ENCODE measurements around the gene MPC1L. TPM values are rescaled to one million over a fixed set of nuclear protein-coding genes. Genes with fewer than 3 reads are reported as not detected.
A peak's percentile ranks its signal among the peaks of the same experiment; 100 is the strongest.

Gene MPC1L
- not detected in 2 replicates for total RNA-seq (2014; rRNA removed; shearing (Covaris generic))
- not detected in 2 replicates for polyA plus RNA-seq (2016; fragmentation: Nextera tagmentation; extraction: Ambion mirVana)
- long read RNA-seq, result 0 reads

- no peak within 1 kb of the TSS for H3K4me3 Mint-ChIP-seq
- Histone ChIP-seq H3K4me3 (no peak within 1 kb of the TSS), H3K4me1 (ENCODE audit: insufficient read depth) (no peaks in the 10 kb centered on the region), H3K27ac (ENCODE audit: low read depth) (no peak within 1 kb of the TSS), H3K36me3 (ENCODE audit: insufficient read depth) (no peaks in the 10 kb centered on the region), H2AFZ (no peak within 1 kb of the TSS), H3K27me3 (ENCODE audit: insufficient read depth) (no peaks in the 10 kb centered on the region), H3F3A (replicated peaks; ENCODE audit: low read depth) (no peaks in the 10 kb centered on the region), H4K20me1 (replicated peaks; ENCODE audit: insufficient read depth) (no peaks in the 10 kb centered on the region), H3K9me2 (ENCODE audit: insufficient read depth) (no peaks in the 10 kb centered on the region), H3K4me2 (no peak within 1 kb of the TSS), H3K79me2 (replicated peaks; ENCODE audit: insufficient read depth) (no peaks in the 10 kb centered on the region)
- DNase-seq (ENCODE audit: low spot score), result no peak
- no peak for TF ChIP-seq CTCF (conservative IDR thresholded peaks at IDR 0.05; ENCODE audit: low read depth in 2 of 2)
- TF ChIP-seq NANOG (IDR thresholded peaks at IDR 0.05; ENCODE audit: borderline replicate concordance), result no peak
- no peak for TF ChIP-seq JUNB (IDR thresholded peaks at IDR 0.05; ENCODE audit: unreplicated experiment)
- TF ChIP-seq REST (IDR thresholded peaks at IDR 0.05; ENCODE audit: unreplicated experiment), result no peak
- TF ChIP-seq ETS1 (IDR thresholded peaks at IDR 0.05), result no peak
- no peak for TF ChIP-seq ZNF114 (CRISPR knock-in tag; IDR thresholded peaks at IDR 0.05)
- TF ChIP-seq EZH2 (IDR thresholded peaks at IDR 0.05; ENCODE audit: low read depth, unreplicated experiment), result no peak
- TF ChIP-seq CREB1 (CRISPR knock-in tag; IDR thresholded peaks at IDR 0.05; ENCODE audit: low read depth), result no peak
- H3K36me3 Mint-ChIP-seq (ENCODE audit: low read depth), result peaks cover 2% of the 10 kb centered on the region; the same call in 1 of the 3 replicates
- H3K27ac Mint-ChIP-seq, result no peak within 1 kb of the TSS; the same call in 1 of the 2 replicates
- peaks cover 7% of the 10 kb centered on the region; the same call in 2 of the 3 replicates for H3K4me1 Mint-ChIP-seq
- no peak; the same call in 2 of the 3 replicates for ATAC-seq
- no peaks in the 10 kb centered on the region for H3K9me3 Mint-ChIP-seq
- peaks cover 5% of the 10 kb centered on the region for H3K27me3 Mint-ChIP-seq (ENCODE audit: insufficient read depth, low read depth, poor library complexity)
These were observed at the start of gene MPC1L for GRCh38 chrX:40623139-40623536. Gene MPC1L (plus strand): TSS chrX:40623428. CDS start chrX:40623566, 138 bp downstream.

- Histone ChIP-seq H3K27ac (ENCODE audit: low read depth) (no peak overlapping the region), H3K9me2 (ENCODE audit: insufficient read depth) (no peaks in the 10 kb centered on the region), H3K4me1 (ENCODE audit: insufficient read depth) (no peaks in the 10 kb centered on the region), H3K36me3 (ENCODE audit: insufficient read depth) (no peaks in the 10 kb centered on the region), H3K4me3 (no peak overlapping the region), H3K27me3 (ENCODE audit: insufficient read depth) (no peaks in the 10 kb centered on the region), H3F3A (replicated peaks; ENCODE audit: low read depth) (no peaks in the 10 kb centered on the region), H3K4me2 (no peak overlapping the region), H4K20me1 (replicated peaks; ENCODE audit: insufficient read depth) (no peaks in the 10 kb centered on the region), H2AFZ (no peak overlapping the region), H3K79me2 (replicated peaks; ENCODE audit: insufficient read depth) (no peaks in the 10 kb centered on the region)
- DNase-seq (ENCODE audit: low spot score), result peak; percentile 39
- Mint-ChIP-seq H3K4me3 (no peak overlapping the region), H3K36me3 (ENCODE audit: low read depth) (no peaks in the 10 kb centered on the region), H3K9me3 (no peaks in the 10 kb centered on the region), H3K27me3 (ENCODE audit: insufficient read depth, low read depth, poor library complexity) (peaks cover 2% of the 10 kb centered on the region), H3K4me1 (peaks cover 10% of the 10 kb centered on the region), H3K27ac (no peak overlapping the region)
- no peak for TF ChIP-seq EZH2phosphoT487 (IDR thresholded peaks at IDR 0.05; ENCODE audit: unreplicated experiment)
- no peak for TF ChIP-seq ZNF114 (CRISPR knock-in tag; IDR thresholded peaks at IDR 0.05)
- no peak for TF ChIP-seq ZNF331 (CRISPR knock-in tag; IDR thresholded peaks at IDR 0.05; ENCODE audit: low read depth)
- TF ChIP-seq CTCF (conservative IDR thresholded peaks at IDR 0.05; ENCODE audit: low read depth in 2 of 2), result peak; percentile 61 to 69
- no peak for TF ChIP-seq NANOG (IDR thresholded peaks at IDR 0.05; ENCODE audit: borderline replicate concordance)
- TF ChIP-seq ETS1 (IDR thresholded peaks at IDR 0.05), result no peak
- ATAC-seq, result no peak; the same call in 2 of the 3 replicates
These were observed 49.5 kb upstream of the MPC1L start for GRCh38 chrX:40573763-40574162.
